OCI-LY7 (cell line): Measurements from ENCODE around the gene REX1BD. TPM values are rescaled to one million over a fixed set of nuclear protein-coding genes. Genes with fewer than 3 reads are reported as not detected.

Experiments
- BruUV-seq: library from RNA; stranded (reverse); fragments of 400-500 nt; replicated peaks from 2 replicates; lab custom pipeline; 2021; lab: Mats Ljungman, UMichigan
- CTCF ChIA-PET: fragments of 300-600 bp; sonication (Branson Sonifier 250); formaldehyde crosslinking; loops from one replicate; lab custom pipeline; 2022; ENCODE audit warnings: antibody characterized with exemption; ENCODE audit not compliant: unreplicated experiment; lab: Charles Lee
- POLR2A ChIA-PET: fragments of 300-600 bp; sonication (Branson Sonifier 250); formaldehyde crosslinking; loops from one replicate; lab custom pipeline; 2022; ENCODE audit warnings: antibody characterized with exemption; lab: Charles Lee
- DNase-seq: peaks from one replicate; pipeline ENCODE4 v3.0.0-alpha.2; 2015; ENCODE audit warnings: low spot score
- H2AFZ ChIP-seq: fragments of 200-600 bp; sonication (generic), shearing (Covaris generic); 2 replicates; pipeline ENCODE4 v1.6.1; 2014; ENCODE audit warnings: mild to moderate bottlenecking, antibody characterized with exemption, low read length, moderate library complexity
- H3K27ac ChIP-seq: fragments of 200-600 bp; sonication (generic); 2 replicates; pipeline ENCODE4 v1.5.1; 2014; ENCODE audit warnings: mixed run types, low read depth, mild to moderate bottlenecking, moderate library complexity, low read length, inconsistent platforms; ENCODE audit not compliant: poor library complexity, severe bottlenecking
- H3K36me3 ChIP-seq: fragments of 200-600 bp; sonication (generic); 2 replicates; pipeline ENCODE4 v1.6.1; 2014; ENCODE audit warnings: mild to moderate bottlenecking, antibody characterized with exemption, low read length, moderate library complexity, mixed read lengths; ENCODE audit not compliant: insufficient read depth
- H3K4me1 ChIP-seq: fragments of 200-600 bp; sonication (generic); 2 replicates; pipeline ENCODE4 v1.5.1; 2014; ENCODE audit warnings: mild to moderate bottlenecking, low read length; ENCODE audit not compliant: insufficient read depth, poor library complexity, severe bottlenecking
- H3K4me2 ChIP-seq: fragments of 200-600 bp; sonication (generic); 2 replicates; pipeline ENCODE4 v1.6.1; 2014; ENCODE audit warnings: mild to moderate bottlenecking, low read length
- H3K4me3 ChIP-seq: fragments of 200-600 bp; sonication (generic); 2 replicates; pipeline ENCODE4 v1.5.1; 2014; ENCODE audit warnings: mild to moderate bottlenecking, low read depth, low read length; ENCODE audit not compliant: poor library complexity, severe bottlenecking
- H3K79me2 ChIP-seq: fragments of 200-600 bp; sonication (generic); 2 replicates; pipeline ENCODE4 v1.6.1; 2016; ENCODE audit warnings: low read depth, mild to moderate bottlenecking, low read length, moderate library complexity, mixed read lengths; ENCODE audit not compliant: insufficient read depth
- H3K9me2 ChIP-seq: fragments of 200-600 bp; sonication (generic); 2 replicates; pipeline ENCODE4 v1.6.1; 2016; ENCODE audit warnings: mild to moderate bottlenecking, low read length, mixed read lengths; ENCODE audit not compliant: insufficient read depth
- H3K9me3 ChIP-seq: fragments of 200-600 bp; sonication (generic); 2 replicates; pipeline ENCODE4 v1.6.1; 2014; ENCODE audit warnings: mild to moderate bottlenecking, mixed run types, low read length, mixed read lengths
- H4K20me1 ChIP-seq: fragments of 200-600 bp; sonication (generic); 2 replicates; pipeline ENCODE4 v1.6.1; 2014; ENCODE audit warnings: mild to moderate bottlenecking, antibody characterized with exemption, low read length, moderate library complexity, mixed read lengths; ENCODE audit not compliant: insufficient read depth
- EZH2phosphoT487 ChIP-seq: fragments of 200-600 bp; sonication (generic); IDR thresholded peaks from 2 replicates; pipeline ENCODE4 v1.6.1; 2018; ENCODE audit warnings: low read depth, borderline replicate concordance, mild to moderate bottlenecking, mixed run types, antibody characterized with exemption, low read length, moderate library complexity, mixed read lengths
- intact Hi-C: fragments of 100-400 bp; cut with micrococcal nuclease; formaldehyde crosslinking; loops from one replicate; pipeline ENCODE4 v1.10.0; 2022; ENCODE audit not compliant: unreplicated experiment
- total RNA-seq, 2 experiments: library from RNA; depleted of rRNA in 1 of 2; stranded (reverse); fragments of >200 nt in 1 of 2; shearing (Covaris generic) in 1 of 2; gene quantifications; 2 replicates each; pipeline ENCODE4 v1.2.3, GENCODE V29; 2014 to 2022
- TF ChIP-seq, protein P1 (sequence below): fragments of 200-600 bp; sonication (generic); conservative IDR thresholded peaks from 2 replicates; pipeline ENCODE4 v1.5.1; 2014; ENCODE audit warnings: mild to moderate bottlenecking, antibody characterized with exemption, low read length, moderate library complexity, mixed read lengths

Gene REX1BD
- total RNA-seq, 2 experiments from 2014 or later = 88.8 to 126 TPM

DNA sequence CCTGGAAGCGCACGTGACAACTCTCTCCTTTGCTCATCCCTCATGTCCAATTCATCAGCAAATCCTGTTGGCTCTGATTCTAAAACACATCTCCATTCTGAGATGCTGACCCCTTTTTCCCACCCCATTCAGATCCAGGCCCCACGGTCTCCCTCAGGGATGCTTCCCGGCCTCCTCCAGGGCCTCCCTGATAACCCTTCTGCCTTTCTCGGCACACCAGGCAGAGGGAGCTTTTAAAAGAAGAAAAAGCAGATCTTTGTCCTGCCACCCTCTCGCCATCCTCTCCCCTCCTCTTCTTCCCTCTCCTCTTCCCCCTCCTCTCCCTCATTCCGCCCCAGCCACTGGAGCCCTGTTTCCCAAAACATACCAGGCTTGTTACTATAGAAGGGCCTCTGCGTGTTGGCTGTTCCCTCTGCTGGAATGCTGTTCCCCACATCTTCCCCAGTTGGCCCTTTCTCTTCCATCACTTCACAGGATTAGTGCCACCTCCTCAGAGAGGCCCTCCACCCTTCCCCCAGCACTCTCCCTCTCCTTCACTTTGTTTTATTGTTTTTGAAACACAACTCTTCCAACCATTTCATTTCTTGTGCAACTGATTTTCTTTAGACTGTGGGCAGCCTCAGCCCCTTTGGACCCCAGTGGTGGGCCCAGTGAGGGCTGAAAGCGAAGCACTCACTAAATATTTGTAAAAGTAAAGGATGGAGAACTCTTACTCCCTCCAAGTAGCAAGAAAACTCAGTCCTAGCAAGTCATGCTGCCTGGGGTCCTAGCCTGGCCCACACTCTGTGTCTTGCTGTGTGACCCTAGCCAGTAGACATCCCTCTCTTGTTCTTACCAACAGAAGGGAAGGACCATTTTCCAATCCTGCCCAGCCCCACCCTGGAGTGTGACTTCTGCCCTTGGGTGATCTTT, 20.5 kb downstream of the REX1BD start:
- no peaks in the 10 kb centered on the region for H3K9me2 ChIP-seq
- no peak overlapping the region for H3K27ac ChIP-seq
- H3K36me3 ChIP-seq = no peaks in the 10 kb centered on the region
- ChIA-PET CTCF (no interaction called here), POLR2A (no interaction called here)
- peaks cover 11% of the 10 kb centered on the region for H3K4me1 ChIP-seq
- no peak overlapping the region for H3K4me2 ChIP-seq
- TF ChIP-seq, protein P1, sequence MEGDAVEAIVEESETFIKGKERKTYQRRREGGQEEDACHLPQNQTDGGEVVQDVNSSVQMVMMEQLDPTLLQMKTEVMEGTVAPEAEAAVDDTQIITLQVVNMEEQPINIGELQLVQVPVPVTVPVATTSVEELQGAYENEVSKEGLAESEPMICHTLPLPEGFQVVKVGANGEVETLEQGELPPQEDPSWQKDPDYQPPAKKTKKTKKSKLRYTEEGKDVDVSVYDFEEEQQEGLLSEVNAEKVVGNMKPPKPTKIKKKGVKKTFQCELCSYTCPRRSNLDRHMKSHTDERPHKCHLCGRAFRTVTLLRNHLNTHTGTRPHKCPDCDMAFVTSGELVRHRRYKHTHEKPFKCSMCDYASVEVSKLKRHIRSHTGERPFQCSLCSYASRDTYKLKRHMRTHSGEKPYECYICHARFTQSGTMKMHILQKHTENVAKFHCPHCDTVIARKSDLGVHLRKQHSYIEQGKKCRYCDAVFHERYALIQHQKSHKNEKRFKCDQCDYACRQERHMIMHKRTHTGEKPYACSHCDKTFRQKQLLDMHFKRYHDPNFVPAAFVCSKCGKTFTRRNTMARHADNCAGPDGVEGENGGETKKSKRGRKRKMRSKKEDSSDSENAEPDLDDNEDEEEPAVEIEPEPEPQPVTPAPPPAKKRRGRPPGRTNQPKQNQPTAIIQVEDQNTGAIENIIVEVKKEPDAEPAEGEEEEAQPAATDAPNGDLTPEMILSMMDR = no peak
- TF ChIP-seq EZH2phosphoT487 = no peak
- intact Hi-C loops = no loop called here
- no peak overlapping the region for H3K4me3 ChIP-seq
- no peaks in the 10 kb centered on the region for H3K9me3 ChIP-seq
- H3K79me2 ChIP-seq = no peaks in the 10 kb centered on the region
- no peaks in the 10 kb centered on the region for H4K20me1 ChIP-seq
- no TSS peak for BruUV-seq
- DNase-seq = no peak
- H2AFZ ChIP-seq = no peak overlapping the region

GRCh38 chr19:18609717-18610051, 21.1 kb downstream of the REX1BD start:
- H3K9me2 ChIP-seq = no peaks in the 10 kb centered on the region
- H3K4me3 ChIP-seq = no peak overlapping the region
- TF ChIP-seq, protein P1 = no peak
- no peak for TF ChIP-seq EZH2phosphoT487
- no peaks in the 10 kb centered on the region for H4K20me1 ChIP-seq
- ChIA-PET CTCF (no interaction called here), POLR2A (no interaction called here)
- no peaks in the 10 kb centered on the region for H3K9me3 ChIP-seq
- intact Hi-C loops = no loop called here
- no peak overlapping the region for H3K27ac ChIP-seq
- no peaks in the 10 kb centered on the region for H3K36me3 ChIP-seq
- H3K4me2 ChIP-seq = no peak overlapping the region
- no peak for DNase-seq
- H2AFZ ChIP-seq = no peak overlapping the region
- peaks cover 11% of the 10 kb centered on the region for H3K4me1 ChIP-seq
- BruUV-seq = no TSS peak
- no peaks in the 10 kb centered on the region for H3K79me2 ChIP-seq

GRCh38 chr19:18610245-18610555, 21.6 kb downstream of the REX1BD start:
- no peak for DNase-seq
- Histone ChIP-seq H3K79me2 (no peaks in the 10 kb centered on the region), H3K4me2 (no peak overlapping the region), H3K4me3 (no peak overlapping the region), H2AFZ (no peak overlapping the region), H3K36me3 (no peaks in the 10 kb centered on the region), H3K4me1 (peaks cover 11% of the 10 kb centered on the region), H4K20me1 (no peaks in the 10 kb centered on the region), H3K9me3 (no peaks in the 10 kb centered on the region), H3K27ac (no peak overlapping the region), H3K9me2 (no peaks in the 10 kb centered on the region)
- no peak; the same call in 1 of the 2 replicates for TF ChIP-seq EZH2phosphoT487
- TF ChIP-seq, protein P1 = no peak
- POLR2A ChIA-PET = no interaction called here
- intact Hi-C loops = no loop called here
- CTCF ChIA-PET = no interaction called here
- no TSS peak for BruUV-seq
